ENCODE results near the gene FLT3.

Gene FLT3

DNA sequence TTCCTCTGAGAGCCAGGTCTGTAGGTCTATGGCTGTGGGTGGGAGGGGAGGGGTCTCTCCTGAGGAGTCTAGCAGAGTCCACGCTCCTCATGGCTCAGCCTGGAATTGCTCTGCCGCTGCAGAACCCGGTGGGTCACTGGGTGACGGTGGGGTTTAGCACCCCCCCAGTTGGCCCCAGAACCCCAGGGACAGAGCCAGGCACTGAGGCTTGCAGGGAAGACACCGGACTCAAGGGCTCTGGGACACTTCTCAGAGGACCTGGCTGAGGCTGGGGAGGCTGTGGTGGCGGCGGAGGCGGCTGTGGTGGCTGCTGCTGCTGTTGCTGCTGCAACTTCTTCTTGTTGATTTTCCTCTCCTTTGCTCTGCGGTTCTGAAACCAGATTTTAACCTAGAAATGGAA is 137.4 kb downstream of the FLT3 start:
- H3K27me3 Mint-ChIP-seq (ENCODE audit: low read depth): peaks cover 93% of the 10 kb centered on the region
- no peaks in the 10 kb centered on the region for H3K36me3 Mint-ChIP-seq (ENCODE audit: low read depth)
- no peak overlapping the region for H3K27ac Mint-ChIP-seq
- H3K9me3 Mint-ChIP-seq: no peaks in the 10 kb centered on the region
- peaks cover 5% of the 10 kb centered on the region for H3K4me1 Mint-ChIP-seq (ENCODE audit: low read depth)
- H3K4me3 Mint-ChIP-seq: no peak overlapping the region

DNA sequence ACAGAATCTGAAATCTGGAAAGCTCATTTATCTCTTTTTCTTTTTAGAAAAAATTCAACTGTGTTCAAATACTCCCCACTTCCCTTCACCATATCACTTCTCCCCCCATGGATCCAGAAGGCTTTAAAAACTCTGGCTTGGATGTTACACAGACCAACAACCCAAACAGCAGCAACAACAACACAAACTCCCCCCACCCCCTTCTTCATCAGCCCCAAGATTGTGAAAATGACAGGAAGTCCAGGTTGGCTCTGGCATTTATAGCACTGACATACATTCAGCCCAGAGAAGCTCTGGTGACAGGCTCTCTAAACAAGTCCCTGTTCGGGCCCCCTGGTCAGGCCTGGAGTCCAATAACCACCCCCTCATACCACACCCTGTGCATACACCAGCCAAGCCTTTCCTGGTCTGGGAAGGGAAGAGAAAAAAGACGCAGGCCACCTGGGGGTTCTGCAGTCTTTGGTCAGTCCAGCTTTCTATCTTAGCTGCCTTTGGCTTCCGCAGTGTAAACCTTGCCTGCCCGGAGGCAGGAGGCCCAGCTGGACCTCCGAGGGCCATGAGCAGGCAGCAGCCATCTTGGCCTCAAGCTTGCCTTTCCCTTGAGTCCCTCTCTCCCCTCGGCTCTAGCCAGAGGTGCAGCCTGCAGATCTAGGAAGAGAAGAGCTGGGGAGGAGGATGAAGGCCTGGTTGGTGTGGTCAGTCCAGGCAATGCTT is 138.1 kb downstream of the FLT3 start:
- Mint-ChIP-seq H3K36me3 (ENCODE audit: low read depth) (no peaks in the 10 kb centered on the region), H3K27ac (no peak overlapping the region), H3K9me3 (no peaks in the 10 kb centered on the region), H3K4me3 (no peak overlapping the region), H3K4me1 (ENCODE audit: low read depth) (peaks cover 3% of the 10 kb centered on the region), H3K27me3 (ENCODE audit: low read depth) (peaks cover 90% of the 10 kb centered on the region)

- no peaks in the 10 kb centered on the region for H3K36me3 Mint-ChIP-seq (ENCODE audit: low read depth)
- H3K9me3 Mint-ChIP-seq: no peaks in the 10 kb centered on the region
- H3K4me1 Mint-ChIP-seq (ENCODE audit: low read depth): peaks cover 3% of the 10 kb centered on the region
- no peak overlapping the region for H3K4me3 Mint-ChIP-seq
- peaks cover 91% of the 10 kb centered on the region for H3K27me3 Mint-ChIP-seq (ENCODE audit: low read depth)
- H3K27ac Mint-ChIP-seq: no peak overlapping the region
Measured at GRCh38 chr13:27961227-27962085, 138.9 kb downstream of the FLT3 start.

- peak overlapping the region; percentile 59 for H3K4me3 Mint-ChIP-seq
- peaks cover 3% of the 10 kb centered on the region for H3K4me1 Mint-ChIP-seq (ENCODE audit: low read depth)
- H3K36me3 Mint-ChIP-seq (ENCODE audit: low read depth): no peaks in the 10 kb centered on the region
- no peak overlapping the region for H3K27ac Mint-ChIP-seq
- H3K27me3 Mint-ChIP-seq (ENCODE audit: low read depth): peaks cover 91% of the 10 kb centered on the region
- H3K9me3 Mint-ChIP-seq: no peaks in the 10 kb centered on the region
Measured at GRCh38 chr13:27960362-27961226, 139.8 kb downstream of the FLT3 start.

DNA sequence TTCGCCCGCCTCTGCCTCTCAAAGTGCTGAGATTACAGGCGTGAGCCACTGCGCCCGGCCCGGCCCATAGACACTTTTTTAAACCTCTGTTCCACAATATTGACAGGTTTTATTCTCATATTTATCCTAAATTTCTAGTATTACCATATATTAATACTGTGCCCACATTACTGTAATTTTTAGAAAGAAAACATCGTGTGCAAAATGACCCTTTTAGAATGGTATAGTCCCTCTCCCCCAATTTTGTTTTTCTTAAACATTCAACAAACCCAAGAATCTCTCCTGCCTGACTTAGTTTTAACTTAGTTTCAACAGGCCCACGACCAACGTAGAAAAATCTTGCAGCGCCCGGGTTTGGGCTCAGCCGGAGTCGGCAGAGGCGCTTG is 140.4 kb downstream of the FLT3 start:
- Mint-ChIP-seq H3K4me1 (ENCODE audit: low read depth) (peaks cover 3% of the 10 kb centered on the region), H3K27ac (no peak overlapping the region), H3K9me3 (no peaks in the 10 kb centered on the region), H3K27me3 (ENCODE audit: low read depth) (peaks cover 91% of the 10 kb centered on the region), H3K36me3 (ENCODE audit: low read depth) (no peaks in the 10 kb centered on the region), H3K4me3 (peak overlapping the region; percentile 59)

- Mint-ChIP-seq H3K4me1 (ENCODE audit: low read depth) (peaks cover 8% of the 10 kb centered on the region), H3K9me3 (no peaks in the 10 kb centered on the region), H3K27me3 (ENCODE audit: low read depth) (peaks cover 83% of the 10 kb centered on the region), H3K27ac (no peak overlapping the region), H3K36me3 (ENCODE audit: low read depth) (no peaks in the 10 kb centered on the region), H3K4me3 (no peak overlapping the region)
Measured at GRCh38 chr13:27956576-27957300, 143.6 kb downstream of the FLT3 start.

DNA sequence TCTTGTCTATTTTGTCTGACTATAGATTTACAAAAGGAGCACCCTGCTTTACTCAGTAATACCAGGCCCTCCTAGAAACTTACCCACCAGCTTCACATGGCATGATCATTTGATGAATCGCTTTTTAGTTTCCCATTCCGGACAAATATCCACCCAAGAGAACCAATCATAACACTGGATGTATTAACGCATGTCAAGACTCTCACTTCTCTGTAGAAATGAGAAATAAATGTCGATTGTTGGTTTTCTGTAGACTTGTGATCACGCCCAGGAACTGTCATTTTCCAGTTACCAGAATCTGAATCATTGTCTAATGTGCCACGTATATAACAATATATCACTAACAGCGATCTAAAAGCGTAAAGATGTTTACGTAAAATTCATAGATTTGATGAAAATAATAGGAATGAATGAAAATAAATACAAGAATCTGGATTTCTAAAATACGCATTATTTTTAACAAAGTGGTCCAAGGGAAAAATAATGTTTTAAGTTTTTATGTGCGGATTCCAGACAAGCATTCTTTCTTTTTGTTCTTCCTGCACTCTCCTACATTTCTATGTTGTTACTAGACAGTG is 145.3 kb downstream of the FLT3 start:
- H3K9me3 Mint-ChIP-seq: no peaks in the 10 kb centered on the region
- peaks cover 7% of the 10 kb centered on the region for H3K4me1 Mint-ChIP-seq (ENCODE audit: low read depth)
- H3K36me3 Mint-ChIP-seq (ENCODE audit: low read depth): no peaks in the 10 kb centered on the region
- H3K4me3 Mint-ChIP-seq: no peak overlapping the region
- peaks cover 82% of the 10 kb centered on the region for H3K27me3 Mint-ChIP-seq (ENCODE audit: low read depth)
- no peak overlapping the region for H3K27ac Mint-ChIP-seq

GRCh38 chr13:27954406-27954851 is 145.9 kb downstream of the FLT3 start:
- H3K4me3 Mint-ChIP-seq: peak overlapping the region; percentile 37
- H3K9me3 Mint-ChIP-seq: no peaks in the 10 kb centered on the region
- H3K4me1 Mint-ChIP-seq (ENCODE audit: low read depth): peaks cover 5% of the 10 kb centered on the region
- no peaks in the 10 kb centered on the region for H3K36me3 Mint-ChIP-seq (ENCODE audit: low read depth)
- peaks cover 79% of the 10 kb centered on the region for H3K27me3 Mint-ChIP-seq (ENCODE audit: low read depth)
- H3K27ac Mint-ChIP-seq: no peak overlapping the region

GRCh38 chr13:27953676-27954405 is 146.5 kb downstream of the FLT3 start:
- H3K27me3 Mint-ChIP-seq (ENCODE audit: low read depth): peaks cover 74% of the 10 kb centered on the region
- no peaks in the 10 kb centered on the region for H3K36me3 Mint-ChIP-seq (ENCODE audit: low read depth)
- peak overlapping the region; percentile 53 for H3K4me3 Mint-ChIP-seq
- peaks cover 5% of the 10 kb centered on the region for H3K4me1 Mint-ChIP-seq (ENCODE audit: low read depth)
- no peaks in the 10 kb centered on the region for H3K9me3 Mint-ChIP-seq
- no peak overlapping the region for H3K27ac Mint-ChIP-seq
